Measurements from ENCODE around the gene KIAA0232.
"Not testable (repeated sequence)": the region's sequence is repeated elsewhere in the genome, so short reads cannot be mapped to it uniquely, and the experiment has no call there.

KIAA0232 gene

GRCh38 chr4:6900956-6901355 lies 118.4 kb downstream of the KIAA0232 start:
- no peak for DNase-seq (ENCODE audit: low spot score)

GRCh38 chr4:6901669-6902317 lies 119.3 kb downstream of the KIAA0232 start:
- DNase-seq (ENCODE audit: low spot score), result no peak

GRCh38 chr4:6902318-6903042 lies 120.0 kb downstream of the KIAA0232 start:
- no peak for DNase-seq (ENCODE audit: low spot score)

- no peak for DNase-seq (ENCODE audit: low spot score)
Measured at GRCh38 chr4:6905516-6906445, 123.3 kb downstream of the KIAA0232 start.

GRCh38 chr4:6906486-6906885 lies 124.0 kb downstream of the KIAA0232 start:
- not testable (repeated sequence) for DNase-seq (ENCODE audit: low spot score)

- DNase-seq (ENCODE audit: low spot score), result no peak
Measured at GRCh38 chr4:6907658-6908191, 125.2 kb downstream of the KIAA0232 start.

- no peak for DNase-seq (ENCODE audit: low spot score)
Measured at GRCh38 chr4:6908432-6909112, 126.0 kb downstream of the KIAA0232 start.

- DNase-seq (ENCODE audit: low spot score), result peak; percentile 83
Measured at GRCh38 chr4:6909113-6909969, 126.8 kb downstream of the KIAA0232 start, which contains the start of gene TBC1D14. TBC1D14 (plus strand) TSS chr4:6909826; CDS start chr4:6923390, 13,564 bp downstream.

- no peak for DNase-seq (ENCODE audit: low spot score)
Measured at GRCh38 chr4:6909970-6910339, 127.4 kb downstream of the KIAA0232 start.

GRCh38 chr4:6910340-6910959 lies 127.9 kb downstream of the KIAA0232 start:
- DNase-seq (ENCODE audit: low spot score), result no peak

GRCh38 chr4:6910960-6911874 lies 128.7 kb downstream of the KIAA0232 start:
- DNase-seq (ENCODE audit: low spot score), result no peak

GRCh38 chr4:6911917-6912316 lies 129.4 kb downstream of the KIAA0232 start:
- not testable (repeated sequence) for DNase-seq (ENCODE audit: low spot score)

- no peak for DNase-seq (ENCODE audit: low spot score)
Measured at GRCh38 chr4:6912441-6912840, 129.9 kb downstream of the KIAA0232 start.

GRCh38 chr4:6913350-6913905 lies 130.9 kb downstream of the KIAA0232 start:
- DNase-seq (ENCODE audit: low spot score), result no peak

GRCh38 chr4:6914448-6914847 lies 131.9 kb downstream of the KIAA0232 start:
- DNase-seq (ENCODE audit: low spot score), result no peak

GRCh38 chr4:6915041-6916005 lies 132.8 kb downstream of the KIAA0232 start:
- DNase-seq (ENCODE audit: low spot score), result no peak

GRCh38 chr4:6916069-6916586 lies 133.6 kb downstream of the KIAA0232 start:
- DNase-seq (ENCODE audit: low spot score), result no peak

Measured in activated CD4-positive, alpha-beta T cell treated with anti-CD3 and anti-CD28 coated beads, Interleukin-2, Interleukin-4, amounts not matched to agents 100 ng/mL and 50 ng/mL, durations not matched to agents 16 hours and 8 hours (primary cell).